NCI-H510A (cell line): ENCODE results near the gene AKR1A1.
A peak's percentile ranks its signal among the peaks of the same experiment; 100 is the strongest.
"Not testable (repeated sequence)": the region's sequence is repeated elsewhere in the genome, so short reads cannot be mapped to it uniquely, and the experiment has no call there.

ENCODE experiments used
- DNase-seq: peaks from one replicate; lab custom pipeline; 2025; lab: John Stamatoyannopoulos, UW

AKR1A1 gene

DNA sequence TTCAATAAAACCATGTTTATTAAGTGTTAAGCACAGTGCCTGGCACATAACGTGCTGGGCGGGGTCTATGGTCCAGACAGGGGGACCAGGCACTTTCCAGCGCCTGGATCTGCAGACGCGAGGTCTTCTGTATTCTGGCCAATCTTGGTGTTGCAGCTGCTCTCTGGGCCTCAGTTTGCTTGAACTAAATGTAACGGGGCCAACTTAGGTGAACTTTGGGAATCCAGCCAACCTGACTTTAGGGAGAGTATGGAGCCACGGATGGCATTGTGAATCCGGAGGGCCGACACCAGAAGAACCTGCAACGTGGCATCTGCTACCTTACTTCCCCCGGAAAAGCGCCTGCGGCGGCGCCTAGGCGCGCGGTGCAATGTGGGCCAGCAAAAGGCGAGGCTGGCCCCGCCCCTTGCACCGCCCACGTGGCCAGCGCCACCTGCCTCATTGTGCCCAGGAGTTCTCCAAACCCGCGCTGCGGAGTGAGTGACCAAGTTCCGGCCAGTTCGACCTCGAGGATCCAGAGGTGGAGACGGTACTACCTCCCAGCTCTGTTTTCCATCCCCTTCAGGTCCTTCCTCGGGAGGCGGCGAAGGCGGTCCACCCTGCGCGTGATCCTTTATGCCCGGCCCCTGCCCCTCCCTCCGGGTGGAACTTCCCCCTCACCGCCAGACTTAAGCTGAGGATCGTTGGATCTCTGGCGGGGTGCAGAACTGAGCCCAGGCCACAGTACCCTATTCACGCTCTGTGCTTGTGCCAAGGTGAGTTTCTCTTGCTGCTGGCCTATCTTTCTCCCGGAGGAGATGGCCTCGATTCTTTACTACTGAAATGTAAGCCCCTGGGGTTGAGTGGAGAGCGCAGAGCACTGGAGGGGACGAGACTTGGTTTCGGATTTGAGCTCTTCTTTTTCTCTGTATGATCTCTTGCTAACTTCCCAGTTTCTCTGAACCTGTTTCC lies at the start of gene AKR1A1:
Gene AKR1A1 (plus strand): TSS at position 426 of the 951 bp plus-strand sequence. CDS start 10,969 bp downstream, outside the sequence.
- peak; percentile 88 for DNase-seq

DNA sequence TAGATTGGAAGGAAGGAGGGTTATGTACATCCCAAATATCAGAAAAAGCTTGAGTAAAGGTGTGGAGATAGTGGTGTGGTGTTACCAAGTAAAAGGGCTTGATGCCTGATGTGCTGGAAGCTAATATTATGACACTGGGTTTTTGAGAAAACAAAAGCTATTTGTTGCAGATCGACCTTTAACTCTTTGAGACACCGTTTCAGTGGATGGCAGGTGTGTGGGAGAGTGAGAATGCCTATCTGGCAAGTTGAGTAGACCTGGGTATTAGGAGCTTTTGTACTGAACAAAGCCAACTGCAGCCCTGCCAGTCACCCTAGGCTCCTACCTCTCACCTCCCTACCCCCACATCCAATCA lies 49.1 kb upstream of the AKR1A1 start:
- no peak for DNase-seq

DNA sequence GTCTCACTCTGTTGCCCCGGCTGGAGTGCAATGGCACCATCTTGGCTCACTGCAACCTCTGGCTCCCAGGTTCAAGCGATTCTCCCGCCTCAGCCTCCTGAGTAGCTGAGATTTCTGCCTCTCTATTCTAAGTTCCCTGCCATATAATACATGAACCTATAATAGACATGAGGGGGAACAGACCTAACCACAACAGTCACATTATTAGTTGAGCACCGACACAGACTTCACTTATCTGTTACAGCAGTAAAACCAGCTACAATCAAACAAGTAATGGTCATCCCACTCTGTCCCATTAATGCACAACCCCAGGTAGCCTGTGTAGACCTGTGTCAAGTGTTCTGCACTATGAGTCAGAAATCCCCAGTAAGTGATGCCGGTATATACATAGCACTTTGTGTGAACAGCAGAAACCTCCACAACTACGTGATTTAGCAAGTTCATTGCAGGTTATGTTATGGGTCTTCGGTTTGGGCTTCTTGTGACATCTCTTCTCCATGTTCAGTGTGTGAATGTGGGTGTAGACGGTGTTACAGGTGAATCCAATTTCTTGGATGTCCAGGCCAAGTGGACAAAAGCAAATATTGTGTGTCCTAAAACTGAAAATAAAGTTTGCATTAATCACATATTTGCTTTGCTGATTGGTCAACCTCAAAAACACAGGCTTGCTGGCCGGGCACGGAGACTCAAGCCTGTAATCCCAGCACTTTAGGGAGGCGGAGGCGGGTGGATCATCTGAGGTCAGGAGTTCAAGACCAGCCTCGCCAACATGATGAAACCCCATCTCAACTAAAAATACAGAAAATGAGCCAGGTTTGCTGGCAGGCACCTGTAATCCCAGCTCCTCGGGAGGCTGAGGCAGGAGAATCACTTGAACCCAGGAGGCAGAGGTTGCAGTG lies 46.9 kb upstream of the AKR1A1 start:
- no peak for DNase-seq

DNA sequence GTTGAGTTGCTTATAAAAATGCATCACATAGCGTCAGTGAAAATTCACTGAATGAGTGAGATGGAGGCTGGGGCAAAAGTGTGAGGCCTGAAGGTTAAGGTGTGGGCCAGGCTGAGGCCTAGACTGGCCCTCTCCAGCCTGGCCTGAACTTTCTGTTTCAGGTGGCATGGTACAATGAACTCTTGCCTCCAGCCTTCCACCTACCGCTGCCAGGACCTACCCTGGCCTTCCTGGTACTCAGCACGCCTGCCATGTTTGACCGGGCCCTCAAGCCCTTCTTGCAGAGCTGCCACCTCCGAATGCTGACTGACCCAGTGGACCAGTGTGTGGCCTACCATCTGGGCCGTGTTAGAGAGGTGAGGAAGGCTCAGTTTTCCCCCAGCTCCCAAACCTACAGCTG lies 43.4 kb upstream of the AKR1A1 start:
- DNase-seq, result no peak

DNA sequence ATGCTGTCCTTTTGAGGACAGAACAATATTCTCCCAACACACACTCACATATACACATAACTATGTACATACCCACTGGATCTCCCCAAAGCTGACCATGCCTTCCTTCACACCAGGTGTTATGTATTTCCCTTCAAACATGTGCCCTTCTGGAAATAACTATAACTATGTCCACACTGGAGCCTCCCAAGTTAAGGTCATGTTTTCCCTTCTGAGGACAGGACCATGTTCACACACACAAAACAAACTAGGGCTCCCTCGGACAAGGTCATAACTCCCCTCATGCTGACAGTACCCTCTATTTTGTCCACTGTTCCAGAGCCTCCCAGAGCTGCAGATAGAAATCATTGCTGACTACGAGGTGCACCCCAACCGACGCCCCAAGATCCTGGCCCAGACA lies 42.7 kb upstream of the AKR1A1 start:
- DNase-seq, result no peak

DNA sequence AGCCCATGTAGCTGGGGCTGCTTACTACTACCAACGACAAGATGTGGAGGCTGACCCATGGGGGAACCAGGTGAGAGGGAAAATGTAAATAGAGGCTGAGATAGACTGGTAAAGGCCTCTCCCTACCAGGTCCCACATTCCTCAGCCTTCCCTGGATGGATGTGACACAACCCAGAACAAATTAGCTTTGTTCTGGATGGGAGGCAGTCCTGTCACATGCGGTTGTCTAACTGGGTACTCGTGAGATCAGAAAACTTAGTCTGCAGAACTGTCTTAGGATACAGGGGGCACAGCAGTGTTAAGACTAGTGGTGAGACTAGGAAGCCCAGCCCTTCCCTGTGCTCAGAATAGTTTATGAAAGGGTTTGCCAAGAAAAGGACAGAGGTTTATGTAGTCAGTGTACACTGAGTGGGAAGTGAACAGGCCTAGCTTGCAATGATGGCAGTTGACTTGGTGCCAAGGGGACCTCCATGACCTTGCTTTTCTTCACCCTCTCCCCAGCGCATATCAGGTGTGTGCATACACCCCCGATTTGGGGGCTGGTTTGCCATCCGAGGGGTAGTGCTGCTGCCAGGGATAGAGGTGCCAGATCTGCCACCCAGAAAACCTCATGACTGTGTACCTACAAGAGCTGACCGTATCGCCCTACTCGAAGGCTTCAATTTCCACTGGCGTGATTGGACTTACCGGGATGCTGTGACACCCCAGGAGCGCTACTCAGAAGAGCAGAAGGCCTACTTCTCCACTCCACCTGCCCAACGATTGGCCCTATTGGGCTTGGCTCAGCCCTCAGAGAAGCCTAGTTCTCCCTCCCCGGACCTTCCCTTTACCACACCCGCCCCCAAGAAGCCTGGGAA lies 42.1 kb upstream of the AKR1A1 start:
- no peak for DNase-seq

DNA sequence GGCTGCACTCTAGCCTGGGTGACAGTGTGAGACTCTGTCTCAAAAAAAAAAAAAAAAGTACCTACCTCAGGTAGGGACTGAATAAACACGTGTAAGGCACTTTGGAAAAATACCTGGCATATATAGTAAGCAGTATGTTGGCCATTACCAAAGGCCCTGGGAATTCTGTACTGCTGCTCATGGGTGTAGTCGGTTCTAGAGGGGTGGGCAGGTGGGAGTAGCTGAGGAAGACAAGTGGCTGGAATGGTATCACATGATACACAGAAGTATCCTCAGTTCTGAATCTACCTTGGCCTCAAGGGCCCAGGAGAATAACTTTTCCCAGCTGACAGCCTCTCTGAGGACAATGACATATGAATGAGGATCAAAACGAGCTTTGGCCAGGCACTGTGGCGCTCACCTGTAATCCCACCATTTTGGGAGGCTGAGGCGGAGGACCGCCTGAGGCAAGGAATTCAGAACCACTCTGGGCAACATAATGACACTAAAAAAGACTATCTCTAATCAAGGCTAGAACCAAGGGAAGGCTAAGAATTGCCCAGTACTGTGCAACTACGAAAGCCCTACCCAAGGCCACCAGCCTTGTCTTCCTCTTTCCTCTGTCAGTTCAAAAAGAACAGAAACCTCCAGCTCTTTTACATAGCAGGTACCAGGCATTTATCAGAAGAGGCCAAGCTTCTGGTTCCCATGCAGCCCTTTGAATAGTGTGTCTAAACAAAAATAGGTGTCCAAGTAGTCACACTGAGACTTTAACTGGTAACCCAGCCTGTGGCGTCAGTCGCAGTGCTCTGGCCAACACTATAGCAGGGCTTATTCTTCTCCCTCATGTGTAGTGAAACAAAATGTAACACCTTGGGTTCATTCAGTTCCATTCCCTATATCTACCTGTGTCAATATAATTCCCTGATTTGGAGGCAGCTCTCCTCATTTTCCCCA lies 40.3 kb upstream of the AKR1A1 start:
- no peak for DNase-seq

DNA sequence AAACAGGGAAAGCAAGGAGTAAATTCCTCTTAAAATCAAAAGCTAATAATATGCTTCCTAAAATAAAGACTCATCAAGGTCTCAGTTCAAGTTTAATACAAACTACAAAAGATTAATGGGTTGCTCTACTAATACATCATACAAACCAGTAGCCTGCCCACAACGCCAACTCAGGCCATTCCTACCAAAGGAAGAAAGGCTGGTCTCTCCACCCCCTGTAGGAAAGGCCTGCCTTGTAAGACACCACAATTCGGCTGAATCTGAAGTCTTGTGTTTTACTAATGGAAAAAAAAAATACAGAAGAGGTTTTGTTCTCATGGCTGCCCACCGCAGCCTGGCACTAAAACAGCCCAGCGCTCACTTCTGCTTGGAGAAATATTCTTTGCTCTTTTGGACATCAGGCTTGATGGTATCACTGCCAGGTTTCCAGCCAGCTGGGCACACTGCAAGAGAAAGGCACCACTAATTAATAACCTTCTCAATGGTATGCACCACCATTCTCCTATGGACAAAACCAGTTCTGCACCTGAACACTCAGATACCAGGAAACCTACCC lies 39.6 kb upstream of the AKR1A1 start:
- DNase-seq, result no peak

DNA sequence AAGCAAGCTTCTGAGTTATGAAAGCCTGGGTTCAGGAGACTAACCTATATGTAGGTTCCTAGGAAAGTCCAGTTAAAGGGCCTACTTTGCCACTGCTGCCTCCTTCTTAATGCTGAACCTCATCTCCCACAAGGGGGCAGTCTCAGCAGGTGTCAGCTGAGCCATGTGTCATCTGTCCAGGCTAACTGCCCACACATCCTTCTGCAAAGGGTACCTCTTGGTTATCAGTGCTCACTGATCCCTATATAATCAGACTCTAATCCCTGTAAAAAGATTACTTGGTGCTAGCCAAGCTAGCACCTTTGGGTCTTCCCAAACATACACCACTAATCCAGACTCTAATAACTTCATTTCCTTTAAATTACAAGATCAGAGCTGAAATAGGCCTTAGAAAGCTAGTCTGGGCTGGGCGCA lies 38.0 kb upstream of the AKR1A1 start:
- peak; percentile 42 for DNase-seq

DNA sequence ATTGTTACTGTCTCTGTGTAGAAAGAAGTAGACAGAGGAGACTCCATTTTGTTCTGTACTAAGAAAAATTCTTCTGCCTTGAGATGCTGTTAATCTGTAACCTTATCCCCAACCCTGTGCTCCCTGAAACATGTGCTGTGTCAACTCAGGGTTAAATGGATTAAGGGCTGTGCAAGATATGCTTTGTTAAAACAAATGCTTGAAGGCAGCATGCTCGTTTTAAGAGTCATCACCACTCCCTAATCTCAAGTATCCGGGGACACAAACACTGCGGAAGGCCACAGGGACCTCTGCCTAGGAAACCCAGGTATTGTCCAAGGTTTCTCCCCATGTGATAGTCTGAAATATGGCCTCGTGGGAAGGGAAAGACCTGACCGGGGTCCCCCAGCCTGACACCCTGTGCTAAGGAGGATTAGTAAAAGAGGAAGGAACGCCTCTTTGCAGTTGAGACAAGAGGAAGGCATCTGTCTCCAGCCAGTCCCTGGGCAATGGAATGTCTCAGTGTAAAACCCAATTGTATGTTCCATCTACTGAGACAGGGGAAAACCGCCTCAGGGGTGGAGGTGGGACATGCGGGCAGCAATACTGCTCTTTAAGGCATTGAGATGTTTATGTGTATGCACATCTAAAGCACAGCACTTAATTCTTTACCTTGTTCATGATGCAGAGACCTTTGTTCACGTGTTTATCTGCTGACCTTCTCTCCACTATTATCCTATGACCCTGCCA lies 36.9 kb upstream of the AKR1A1 start:
- DNase-seq, result not testable (repeated sequence)

DNA sequence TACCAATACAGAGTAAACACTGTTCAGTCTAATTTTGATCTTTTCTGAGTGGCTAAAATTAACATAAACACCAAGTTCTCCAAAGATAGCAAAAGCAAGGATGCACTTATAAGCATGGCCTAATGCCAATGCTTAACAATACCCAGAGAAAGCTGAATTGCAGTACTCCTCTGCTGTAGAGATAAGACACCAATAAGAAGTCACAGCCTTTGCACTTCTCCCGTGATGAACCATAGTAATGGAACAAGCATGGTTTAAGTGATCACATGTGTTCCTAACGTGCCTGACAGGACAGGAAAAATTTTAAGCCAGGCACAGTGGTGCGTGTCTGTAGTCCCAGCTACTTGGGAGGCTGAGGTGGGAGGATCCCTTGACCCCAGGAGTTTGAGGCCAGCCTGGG lies 34.6 kb upstream of the AKR1A1 start:
- DNase-seq, result no peak

DNA sequence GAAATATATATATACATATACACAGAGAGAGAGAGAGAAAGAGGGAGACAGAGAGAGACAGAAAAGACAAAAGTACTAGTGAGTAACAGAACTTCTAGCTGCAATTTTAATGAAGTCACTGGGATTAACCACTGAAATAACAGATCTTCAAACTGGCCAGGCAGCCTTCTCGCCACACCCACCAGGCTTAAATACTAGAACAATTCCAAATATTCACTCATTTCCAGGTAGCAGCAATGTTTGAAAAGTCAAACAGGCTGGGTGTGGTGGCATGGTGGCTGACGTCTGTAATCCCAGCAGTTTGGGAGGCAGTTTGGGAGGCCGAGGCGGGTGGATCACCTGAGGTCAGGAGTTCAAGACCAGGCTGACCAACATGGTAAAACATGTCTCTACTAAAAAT lies 34.2 kb upstream of the AKR1A1 start:
- DNase-seq, result no peak

DNA sequence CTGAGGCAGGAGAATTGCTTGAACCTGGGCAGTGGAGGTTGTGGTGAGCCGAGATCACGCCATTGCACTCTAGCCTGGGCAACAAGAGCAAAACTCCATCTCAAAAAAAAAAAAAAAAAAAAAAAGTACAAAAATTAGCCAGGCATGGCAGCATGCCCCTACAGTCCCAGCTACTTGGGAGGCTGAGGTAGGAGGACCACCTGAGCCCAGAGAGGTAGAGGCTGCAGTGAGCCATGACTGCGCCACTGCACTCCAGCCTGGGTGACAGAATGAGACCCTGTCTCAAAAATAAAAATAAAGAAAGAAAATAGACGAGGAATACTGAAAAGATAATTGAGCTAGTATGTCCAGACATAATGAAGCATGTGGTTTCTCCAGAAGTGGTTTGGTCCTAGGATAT lies 32.3 kb upstream of the AKR1A1 start:
- DNase-seq, result not testable (repeated sequence)

DNA sequence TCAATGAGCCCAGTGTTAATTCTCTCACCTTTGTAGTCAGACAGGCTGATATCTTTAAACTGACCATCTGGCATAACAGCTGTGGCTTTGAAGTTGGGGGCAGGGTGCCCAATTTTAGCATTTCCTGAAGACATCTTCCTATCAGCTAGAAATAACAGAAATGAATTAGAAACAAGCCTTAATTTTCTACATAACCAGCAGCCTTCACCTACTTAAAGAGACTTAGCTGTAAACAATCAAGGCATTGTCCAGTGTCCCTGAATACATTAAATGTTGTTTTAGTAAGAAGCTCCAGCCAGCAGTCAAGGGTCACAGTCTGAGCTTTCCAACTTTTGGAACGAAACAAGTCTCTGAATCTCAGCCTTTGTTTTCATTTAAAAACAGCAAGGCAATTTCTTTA lies 31.7 kb upstream of the AKR1A1 start:
- no peak for DNase-seq

DNA sequence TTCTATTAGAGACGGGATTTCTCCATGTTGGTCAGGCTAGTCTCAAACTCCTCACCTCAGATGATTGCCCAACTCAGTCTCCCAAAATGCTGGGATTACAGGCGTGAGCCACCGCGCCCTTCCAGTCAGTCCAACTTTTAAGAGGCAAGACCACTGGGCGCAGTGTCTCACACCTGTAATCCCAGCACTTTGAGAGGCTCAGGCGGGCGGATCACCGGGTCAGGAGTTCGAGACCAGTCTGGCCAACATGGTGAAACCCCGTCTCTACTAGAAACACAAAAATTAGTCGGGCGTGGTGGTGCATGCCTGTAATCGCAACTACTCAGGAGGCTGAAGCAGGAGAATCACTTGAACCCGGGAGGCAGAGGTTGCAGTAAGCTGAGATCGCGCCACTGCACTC lies 30.9 kb upstream of the AKR1A1 start:
- DNase-seq, result not testable (repeated sequence)

DNA sequence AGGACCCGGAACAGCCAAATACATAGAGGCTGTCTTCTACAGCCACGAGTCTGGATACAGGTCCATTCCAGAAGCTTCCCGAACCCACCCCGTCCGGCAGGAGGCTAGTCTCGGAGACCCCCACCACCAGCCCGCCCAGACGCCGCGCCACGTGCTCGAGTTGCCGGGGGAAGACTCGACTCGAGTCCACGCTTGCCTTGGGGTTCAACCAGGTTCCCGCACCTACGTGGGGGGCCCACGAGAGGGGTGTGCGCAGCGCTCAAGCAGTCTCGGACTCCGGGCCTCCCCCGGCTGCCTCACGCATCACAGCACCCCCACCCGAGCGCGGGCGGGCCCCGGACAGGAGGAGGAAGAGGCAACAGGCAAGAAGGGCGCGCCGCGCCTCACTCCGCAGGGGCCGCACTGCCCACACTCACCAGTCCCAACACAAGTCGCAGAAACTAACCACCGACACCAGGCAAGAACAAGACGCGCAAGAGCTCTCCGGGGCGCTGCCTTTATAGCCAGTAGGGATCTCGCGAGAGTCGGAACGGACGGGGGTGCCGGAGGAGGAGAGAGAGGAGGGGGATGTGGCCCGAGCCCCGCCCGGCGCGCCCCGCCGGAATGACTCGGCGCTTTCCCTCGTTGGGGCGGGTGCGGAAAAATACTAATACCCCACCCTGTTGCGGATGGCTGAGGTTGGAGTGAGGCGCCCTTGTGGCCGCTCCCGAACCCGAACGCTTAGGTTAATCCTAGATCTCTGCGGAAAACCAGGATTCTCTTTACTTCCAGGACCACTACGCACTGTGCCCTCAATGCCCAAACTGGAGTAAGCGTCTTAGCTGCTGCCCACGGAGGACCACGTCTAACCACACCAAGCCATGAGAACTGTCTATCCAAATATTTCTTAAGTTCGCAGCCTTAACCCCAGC lies 29.0 kb upstream of the AKR1A1 start, which contains the start of gene PRDX1:
Gene PRDX1 (minus strand): TSS at position 472 of the 911 bp plus-strand sequence. CDS start 2,841 bp downstream, outside the sequence.
- DNase-seq, result peak; percentile 89

DNA sequence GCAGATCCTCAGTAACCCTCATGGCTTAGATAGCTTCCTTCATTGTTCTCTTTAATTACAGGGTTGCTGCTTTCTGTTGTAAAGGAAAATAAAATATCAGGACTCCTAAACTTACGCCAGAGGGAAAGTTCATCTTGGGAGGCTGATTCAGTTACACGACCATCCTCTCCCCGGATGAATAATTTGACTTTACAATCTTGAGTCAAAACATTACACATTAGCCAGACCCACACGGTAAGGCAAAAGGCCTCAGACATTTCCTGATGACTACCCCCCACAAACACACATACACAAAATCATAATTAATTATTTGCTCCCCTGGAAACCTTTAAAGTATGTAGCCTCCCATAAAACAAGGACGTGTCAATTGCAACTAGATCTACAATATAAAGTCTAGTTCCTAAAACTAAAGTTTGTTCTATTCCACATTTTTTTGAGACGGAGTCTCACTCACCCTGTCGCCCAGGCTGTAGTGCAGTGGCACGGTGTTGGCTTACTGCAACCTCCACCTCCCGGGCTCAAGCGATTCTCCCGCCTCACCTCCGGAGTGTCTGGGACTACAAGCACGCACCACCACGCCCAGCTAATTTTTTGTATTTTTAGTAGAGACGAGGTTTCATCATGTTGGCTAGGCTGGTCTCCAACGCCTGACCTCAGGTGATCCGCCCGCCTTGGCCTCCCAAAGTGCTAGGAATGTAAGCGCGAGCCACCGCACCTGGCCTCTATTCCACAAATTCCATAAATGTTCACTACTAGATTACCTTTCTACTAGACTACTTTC lies 28.1 kb upstream of the AKR1A1 start:
- DNase-seq, result no peak

DNA sequence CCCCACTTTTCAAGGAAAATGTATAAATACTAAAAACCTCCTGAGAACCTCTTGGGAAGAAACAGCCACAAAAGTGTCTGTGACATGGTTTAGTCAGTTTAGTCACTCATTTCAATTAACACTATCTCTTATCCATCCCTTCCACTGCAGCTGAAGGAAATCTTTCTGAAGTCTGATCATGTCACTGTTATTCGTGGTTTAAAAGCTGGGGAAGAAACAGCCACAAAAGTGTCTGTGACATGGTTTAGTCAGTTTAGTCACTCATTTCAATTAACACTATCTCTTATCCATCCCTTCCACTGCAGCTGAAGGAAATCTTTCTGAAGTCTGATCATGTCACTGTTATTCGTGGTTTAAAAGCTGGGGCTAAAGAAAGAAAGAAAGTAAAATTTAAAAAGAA lies 27.1 kb upstream of the AKR1A1 start:
- not testable (repeated sequence) for DNase-seq
